Activated CD8-positive, alpha-beta memory T cell treated with anti-CD3 and anti-CD28 coated beads, Interleukin-2, amount 50 U/mL, for 1 hour (primary cell): ENCODE results near the gene DCST2.

Source experiments
- DNase-seq: peaks from one replicate; pipeline ENCODE4 v3.0.0-alpha.2; 2020; ENCODE audit errors: extremely low read depth

DCST2 gene

DNA sequence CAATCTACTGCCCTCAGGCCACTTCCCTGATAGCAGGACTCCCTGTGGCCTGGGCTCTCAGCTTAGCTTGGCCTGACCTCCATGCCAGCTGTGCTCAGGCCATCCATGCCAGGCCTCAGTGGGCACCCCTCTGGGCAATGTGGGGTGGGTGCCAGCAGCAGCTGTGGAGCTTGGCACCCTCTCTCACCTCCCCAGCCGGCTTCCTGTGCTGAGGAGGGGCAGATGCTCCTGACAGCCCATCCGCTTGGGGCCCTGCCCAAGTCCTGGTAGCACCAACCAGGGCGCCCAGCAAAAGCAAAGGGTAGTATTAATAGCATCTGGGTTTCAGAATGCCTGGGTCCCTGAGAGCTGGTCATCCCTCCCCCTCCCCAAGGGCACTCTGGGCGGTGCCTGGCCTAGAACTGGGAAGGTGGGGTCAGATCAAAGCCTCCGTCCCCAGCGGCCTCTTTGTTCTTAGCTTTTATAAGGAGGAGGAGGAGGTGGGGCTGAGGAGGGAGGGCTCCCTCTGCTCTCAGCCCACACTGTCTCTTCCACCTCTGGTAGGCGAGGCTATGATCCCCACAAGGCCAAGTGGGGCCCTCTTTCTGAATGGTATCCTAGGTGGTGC, 36.1 kb upstream of the DCST2 start:
- DNase-seq, result no peak

GRCh38 chr1:155068599-155068998, 35.0 kb upstream of the DCST2 start:
- DNase-seq, result no peak

- no peak for DNase-seq
Measured at GRCh38 chr1:155066777-155067176, 33.2 kb upstream of the DCST2 start.

GRCh38 chr1:155064832-155065429, 31.4 kb upstream of the DCST2 start:
- DNase-seq, result no peak

GRCh38 chr1:155064111-155064831, 30.7 kb upstream of the DCST2 start:
- DNase-seq, result no peak

GRCh38 chr1:155063550-155064110, 30.0 kb upstream of the DCST2 start, which contains the start of gene EFNA4:
TSS of gene EFNA4 (plus strand) at chr1:155063740. CDS start at chr1:155063824, 84 bp downstream.
- DNase-seq, result peak; percentile 54

DNA sequence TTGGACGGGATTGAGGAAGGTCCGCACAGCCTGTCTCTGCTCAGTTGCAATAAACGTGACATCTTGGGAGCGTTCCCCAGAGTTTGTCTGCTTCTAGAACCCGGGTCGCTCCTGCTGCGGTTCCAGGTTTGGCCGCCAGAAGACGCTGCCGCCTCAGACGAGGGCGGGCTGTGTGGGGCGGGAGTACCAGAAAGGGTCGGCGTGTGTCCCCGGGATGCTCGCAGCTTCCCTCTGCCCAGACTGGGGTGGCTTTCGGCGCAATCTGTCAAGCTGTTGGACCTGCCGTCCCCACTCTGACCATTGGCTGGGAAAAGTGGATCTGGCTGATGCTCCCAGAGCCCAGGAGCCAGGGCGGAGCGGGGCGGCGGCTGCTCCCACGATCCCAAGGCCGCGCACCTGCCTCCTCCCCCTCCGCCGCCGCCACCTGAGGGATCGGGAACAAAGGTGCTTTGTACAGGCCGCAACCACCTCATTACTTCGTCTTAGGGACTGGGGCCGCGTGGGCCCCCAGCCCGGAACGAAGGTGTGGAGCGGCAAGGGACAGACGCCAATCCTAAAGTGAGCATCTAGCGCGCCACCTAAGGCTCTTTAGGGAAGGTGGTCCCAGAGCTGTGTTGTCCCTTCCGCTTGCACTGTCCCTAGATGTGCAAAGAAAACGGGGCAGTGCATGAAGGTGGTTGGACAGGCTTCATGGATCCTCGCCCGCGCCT, 29.3 kb upstream of the DCST2 start:
- DNase-seq, result no peak

GRCh38 chr1:155062151-155062686, 28.6 kb upstream of the DCST2 start:
- DNase-seq, result no peak

DNA sequence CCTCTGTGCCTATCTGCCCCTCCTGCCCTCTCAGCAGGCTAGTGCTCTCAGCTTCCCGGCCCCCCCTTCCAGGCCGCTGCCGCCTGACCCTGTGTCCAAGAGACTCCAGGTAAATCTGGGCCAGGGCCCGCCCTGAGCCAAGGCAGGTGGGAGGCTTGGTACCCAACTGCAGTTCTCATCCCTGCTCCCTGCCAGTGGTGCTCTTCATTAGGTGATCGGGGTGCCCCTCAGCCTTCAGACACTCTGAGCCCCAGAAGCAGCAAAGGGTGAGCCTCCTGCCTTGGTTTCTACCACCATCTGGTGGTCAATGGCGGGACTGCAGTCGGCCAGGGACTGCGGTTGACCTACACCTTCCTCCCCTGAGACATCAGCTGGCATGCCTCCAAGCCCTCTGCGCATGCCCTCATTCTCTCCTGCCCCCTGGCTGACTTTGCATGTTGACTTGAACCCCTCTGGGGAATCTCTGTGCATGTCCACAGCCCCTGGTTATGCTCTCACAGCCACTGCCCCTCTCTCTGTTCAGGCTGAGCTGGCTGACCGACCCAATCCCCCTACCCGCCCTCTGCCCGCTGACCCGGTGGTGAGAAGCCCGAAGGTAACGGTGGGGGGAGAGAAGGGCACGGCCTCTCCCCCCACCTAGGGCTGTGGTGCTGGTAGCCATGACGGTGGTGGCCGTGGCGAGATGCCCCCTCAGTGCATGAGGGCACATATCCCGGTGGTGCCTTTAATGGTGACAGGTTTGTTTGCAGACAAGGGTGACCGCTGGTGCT, 28.0 kb upstream of the DCST2 start:
- DNase-seq, result peak; percentile 68

GRCh38 chr1:155060736-155061135, 27.2 kb upstream of the DCST2 start:
- DNase-seq, result no peak

- no peak for DNase-seq
Measured at GRCh38 chr1:155057788-155058211, 24.2 kb upstream of the DCST2 start.

GRCh38 chr1:155057104-155057503, 23.5 kb upstream of the DCST2 start:
- no peak for DNase-seq

DNA sequence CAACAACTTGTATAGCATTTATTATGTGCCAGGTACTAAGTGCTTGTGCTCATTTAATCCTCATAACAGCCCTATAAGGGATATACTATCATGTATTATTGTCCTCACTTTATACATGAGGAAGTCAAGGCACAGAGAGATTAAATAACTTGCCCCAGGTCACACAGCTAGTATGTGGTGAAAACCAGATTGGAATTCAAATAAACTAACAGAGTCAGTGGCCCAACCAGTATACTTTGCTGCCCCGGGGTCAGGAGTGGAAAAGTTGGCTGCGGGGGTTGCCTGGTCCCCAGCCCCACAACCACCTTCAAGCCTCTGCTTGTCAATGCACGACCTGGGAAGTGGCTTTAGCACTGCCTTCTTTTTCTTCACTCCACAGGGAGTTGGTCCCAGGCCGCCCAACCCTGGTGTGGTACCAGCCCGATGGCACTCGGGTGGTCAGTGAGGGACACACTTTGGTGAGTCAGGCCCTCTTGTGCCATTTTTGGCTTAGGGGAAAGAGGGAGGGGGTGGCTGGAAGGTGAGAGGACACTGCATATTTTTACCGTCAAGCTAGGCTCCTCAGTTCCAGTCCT, 20.0 kb upstream of the DCST2 start:
- no peak for DNase-seq

GRCh38 chr1:155052439-155053395, 19.1 kb upstream of the DCST2 start:
- no peak for DNase-seq

DNA sequence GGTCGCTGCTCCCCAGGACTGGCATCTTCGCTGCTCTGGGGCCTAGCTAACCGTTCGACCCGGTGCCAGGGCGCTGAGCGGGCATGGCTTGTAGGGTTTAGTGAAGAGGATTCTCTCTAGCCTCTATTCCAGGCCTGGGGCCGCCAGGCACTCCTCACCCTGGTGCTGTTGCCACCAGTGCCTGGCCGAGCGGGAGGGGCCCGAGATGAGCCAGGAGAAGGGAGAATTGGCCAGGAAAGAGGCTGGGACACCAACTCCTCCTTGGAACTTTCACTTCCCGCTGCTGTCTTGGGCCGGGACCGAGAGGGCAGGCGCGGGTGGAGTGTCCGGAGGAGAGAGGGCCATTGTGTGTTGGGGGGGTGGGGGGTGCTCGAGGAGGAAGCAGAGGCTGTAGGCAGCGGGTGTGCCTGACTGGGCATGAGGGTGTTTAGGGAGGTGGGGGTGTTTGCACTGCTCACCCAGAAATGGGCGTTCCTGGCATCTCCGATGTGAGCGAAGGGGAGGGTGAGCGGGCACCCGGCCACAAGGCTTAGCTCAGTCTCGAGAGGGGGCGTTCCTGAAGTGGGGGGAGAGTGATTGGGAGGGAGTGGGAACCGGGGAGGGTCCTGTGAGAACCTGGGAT, 18.3 kb upstream of the DCST2 start:
- no peak for DNase-seq

DNA sequence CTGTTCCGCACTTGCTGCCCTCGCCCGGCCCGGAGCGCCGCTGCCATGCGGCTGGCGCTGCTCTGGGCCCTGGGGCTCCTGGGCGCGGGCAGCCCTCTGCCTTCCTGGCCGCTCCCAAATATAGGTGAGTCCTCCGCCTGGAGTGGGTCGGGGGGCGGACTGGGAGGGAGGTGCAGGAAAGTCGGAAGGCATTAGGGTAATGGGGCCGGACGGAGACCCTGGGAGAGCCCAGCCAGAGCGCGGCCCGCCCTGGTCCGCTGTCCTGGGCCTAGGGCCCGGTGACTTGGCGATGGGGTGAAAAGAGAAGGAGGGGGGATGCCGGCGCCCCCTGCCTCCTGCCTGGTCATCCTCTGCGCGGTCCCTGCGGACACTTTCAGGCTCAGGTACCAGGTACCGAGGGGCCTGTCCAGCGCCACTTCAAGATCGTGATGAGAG, 17.8 kb upstream of the DCST2 start:
- DNase-seq, result no peak

DNA sequence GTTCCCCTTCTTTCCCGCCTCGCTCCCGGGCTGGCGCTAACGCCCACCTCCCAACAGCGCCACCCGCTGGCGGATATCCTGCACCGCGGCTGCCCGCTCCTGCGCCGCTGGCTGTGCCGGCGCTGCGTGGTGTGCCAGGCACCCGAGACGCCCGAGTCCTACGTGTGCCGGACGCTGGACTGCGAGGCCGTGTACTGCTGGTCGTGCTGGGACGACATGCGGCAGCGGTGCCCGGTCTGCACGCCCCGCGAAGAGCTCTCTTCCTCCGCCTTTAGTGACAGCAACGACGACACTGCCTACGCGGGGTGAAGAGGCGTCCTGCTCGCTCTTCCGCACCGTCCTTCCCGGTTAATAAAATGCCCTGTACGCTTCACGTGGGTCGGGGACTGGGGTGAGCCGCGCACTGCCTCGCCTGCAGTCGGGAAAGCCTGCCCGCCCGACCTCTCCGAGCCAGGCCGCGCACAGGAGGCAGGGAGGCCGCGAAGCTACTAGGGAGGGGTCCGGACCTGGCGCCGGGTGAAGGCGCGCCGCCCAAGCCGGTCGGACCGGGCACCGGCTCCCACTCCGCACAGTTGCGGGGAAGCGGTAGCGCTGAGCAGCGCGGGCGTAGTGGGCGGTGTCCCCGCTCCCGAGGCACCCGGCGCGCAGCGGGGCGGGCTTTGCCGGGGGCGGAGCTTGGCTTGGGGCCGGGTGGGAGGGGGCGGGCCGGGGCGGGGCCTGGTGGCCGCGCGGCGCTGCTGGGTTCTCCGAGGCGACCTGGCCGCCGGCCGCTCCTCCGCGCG, 17.2 kb upstream of the DCST2 start, which contains the start of gene ADAM15:
TSS of gene ADAM15 (plus strand) at position 757 of the 782 bp plus-strand sequence. CDS start 71 bp downstream, outside the sequence.
- no peak for DNase-seq
